DMS79 (cell line): ENCODE measurements around the gene PPY.
"Not testable (repeated sequence)": the region's sequence is repeated elsewhere in the genome, so short reads cannot be mapped to it uniquely, and the experiment has no call there.

Experiments
- DNase-seq: peaks from one replicate; lab custom pipeline; 2025; lab: John Stamatoyannopoulos, UW

The PPY gene

DNA sequence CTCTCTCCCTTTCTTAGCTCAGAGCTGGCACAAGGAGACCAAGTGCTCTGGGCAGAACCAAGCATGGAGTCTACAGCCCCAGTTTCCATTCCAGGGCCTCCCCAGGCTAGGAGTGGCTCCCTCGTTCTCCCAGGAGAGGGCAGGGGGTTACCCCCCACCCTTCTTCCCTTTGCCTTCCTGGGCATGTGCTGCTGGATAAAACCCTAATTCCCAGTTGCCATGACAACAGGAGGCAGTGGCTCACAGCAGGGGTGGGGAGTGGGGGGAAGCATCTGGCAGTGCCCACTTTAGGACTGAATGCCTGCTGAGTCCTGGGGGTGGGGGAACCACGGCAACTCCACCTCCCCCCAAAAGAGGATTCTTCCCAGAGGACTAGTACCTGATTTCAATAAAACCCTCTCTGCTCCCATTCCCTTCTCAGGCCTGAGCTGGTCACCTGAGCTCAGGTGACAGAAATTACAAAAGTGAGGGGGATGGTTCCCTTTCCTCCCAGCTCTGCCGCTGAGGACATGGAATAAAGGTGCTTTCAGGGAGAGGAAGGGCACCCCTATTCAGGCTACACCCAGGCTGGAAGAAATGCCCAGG lies 36.8 kb downstream of the PPY start:
- no peak for DNase-seq

DNA sequence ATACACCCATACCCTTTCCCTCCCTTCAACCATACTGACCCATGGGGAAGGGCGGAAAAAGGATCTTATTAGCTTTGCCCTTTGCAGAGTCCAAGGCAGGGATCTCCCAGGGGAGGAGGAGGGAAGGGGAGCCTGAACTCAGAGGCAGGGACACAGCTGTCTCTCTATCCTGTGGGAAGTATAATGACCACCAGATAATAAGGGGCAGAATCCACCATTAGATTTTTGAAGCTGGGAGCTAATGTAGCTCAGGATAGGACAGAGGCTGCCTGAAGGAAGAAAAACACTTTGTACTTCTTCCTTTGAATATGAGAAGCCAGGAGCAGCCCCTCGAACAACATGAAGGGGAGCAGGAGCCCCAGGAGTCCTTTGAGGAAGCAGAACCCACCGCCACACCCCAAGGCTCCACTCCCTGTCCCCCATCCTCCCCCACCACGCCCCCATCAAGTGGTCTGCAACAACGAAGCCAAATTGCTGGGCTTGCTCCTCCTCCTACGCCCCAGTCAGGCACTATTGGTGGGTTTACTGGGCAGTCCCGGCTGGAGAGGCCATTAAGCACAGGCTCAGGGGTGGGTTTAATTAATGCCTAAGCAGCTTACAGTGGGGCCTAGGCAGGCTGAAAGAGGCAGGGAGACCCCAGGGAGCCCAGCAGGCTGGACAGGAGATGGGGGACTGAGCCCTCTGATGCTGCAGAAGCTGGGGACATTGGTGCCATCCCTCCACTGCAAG lies 40.3 kb downstream of the PPY start:
- DNase-seq, result no peak

DNA sequence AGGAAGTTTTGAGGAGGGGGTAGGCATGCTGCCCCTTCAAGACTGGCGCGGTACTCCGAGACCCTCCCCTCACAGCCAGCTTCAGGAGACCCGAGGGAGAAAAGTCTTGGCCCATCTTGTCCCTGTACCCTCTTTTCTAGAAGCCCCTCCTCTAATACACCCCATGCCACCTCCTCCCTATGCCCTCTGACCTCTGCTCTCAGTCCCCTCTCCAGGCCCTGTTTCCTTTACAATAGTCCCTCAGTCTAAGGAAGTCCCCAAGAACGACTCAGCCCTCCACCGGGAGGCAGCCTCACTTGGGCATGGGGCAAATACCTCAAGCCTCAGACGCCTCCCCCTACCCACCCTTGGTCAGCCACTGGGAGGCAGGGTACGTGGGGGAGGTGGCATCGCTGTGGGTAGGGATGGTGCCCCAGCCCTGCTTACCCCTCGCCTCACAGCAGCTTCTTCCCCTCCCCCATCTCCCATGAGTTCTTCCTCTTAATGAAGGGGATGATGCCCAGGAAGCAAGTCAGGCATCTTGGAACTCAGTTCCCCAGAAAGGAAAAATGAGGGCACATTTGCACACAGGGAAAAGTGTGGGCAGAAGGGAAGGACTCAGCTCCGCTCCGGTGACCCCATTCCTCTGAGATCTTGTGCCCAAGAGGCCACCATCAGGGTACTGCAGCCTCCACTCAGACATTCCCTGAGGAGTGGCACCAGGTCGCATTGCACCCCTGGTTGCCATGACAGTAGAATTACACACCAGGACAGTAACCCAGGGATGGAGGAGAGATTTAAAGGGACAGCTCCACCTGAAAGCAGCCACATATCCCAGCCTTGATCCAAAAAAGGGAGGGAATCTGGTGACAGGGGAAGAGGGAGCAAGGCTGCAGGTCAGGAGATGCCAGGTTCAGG lies 41.2 kb downstream of the PPY start:
- DNase-seq, result no peak

DNA sequence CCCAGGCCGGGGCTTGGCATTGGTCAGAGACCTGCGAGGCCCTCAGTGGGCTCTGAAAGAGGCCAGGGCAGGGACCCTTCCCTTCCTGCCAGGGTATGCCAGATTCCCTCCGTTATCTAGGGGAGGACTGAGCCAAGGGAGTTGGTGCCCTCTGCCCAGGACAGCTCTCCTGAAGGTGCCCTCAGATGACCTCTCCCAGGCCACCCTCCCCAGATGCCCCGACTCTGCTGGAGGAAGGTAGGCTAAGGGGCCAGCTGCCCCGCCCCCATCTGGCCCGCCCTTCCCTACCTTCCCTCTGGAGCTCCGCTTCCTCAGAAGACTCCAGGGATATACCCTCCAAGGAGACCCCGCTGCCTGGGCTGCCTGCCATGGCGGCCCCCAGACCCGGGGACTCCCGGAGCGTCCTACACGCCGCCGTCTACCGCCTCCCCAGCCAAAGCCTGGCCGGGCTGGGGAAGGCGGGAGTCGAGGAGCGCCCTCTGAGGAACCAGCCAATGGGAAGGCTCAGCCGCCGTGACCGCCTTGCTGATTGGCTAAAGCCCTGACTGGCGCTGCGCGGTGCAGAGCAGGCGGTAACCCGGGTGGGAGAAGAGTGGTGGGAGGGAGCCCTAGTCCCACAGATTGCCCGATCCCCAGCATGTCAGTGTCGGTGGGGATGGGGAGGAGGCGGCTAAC lies 42.0 kb downstream of the PPY start:
- peak; percentile 54 for DNase-seq

DNA sequence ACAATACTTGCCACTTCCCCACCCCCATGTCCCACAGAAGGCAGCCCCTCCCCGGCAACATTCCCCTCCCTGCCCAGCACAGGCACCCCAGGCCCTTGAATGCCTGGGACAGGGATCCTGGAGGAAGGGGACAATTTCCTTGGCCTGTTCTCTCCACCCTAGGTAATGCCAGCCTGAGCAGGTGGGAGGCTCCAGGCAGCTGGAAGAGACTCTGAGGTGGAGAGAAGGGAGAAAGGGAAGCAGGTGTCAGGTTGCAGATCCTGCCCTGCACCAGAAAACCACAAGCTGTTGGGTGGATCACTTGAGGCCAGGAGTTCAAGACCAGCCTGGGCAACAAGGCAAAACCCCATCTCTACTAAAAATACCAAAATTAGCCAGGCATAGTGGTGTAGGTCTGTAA lies 43.8 kb downstream of the PPY start:
- DNase-seq, result no peak

DNA sequence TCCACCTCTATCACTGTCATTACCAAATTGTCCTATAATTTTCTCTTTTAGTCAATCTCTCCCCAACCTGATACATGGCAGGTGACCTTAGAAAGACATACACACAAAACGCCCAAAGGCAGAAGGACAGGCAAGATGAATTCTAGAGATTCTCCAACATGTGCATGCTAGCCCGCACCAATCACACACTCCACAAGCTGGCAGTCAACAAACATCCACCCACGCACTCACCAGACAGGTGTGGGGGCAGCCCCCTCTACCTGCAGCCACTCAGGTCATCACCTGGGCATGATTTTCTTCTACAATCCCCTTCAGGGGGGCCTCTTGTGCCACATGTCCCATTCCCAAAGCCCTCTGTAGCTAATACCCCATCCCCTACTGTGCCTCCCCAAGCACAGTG lies 44.4 kb downstream of the PPY start:
- no peak for DNase-seq

DNA sequence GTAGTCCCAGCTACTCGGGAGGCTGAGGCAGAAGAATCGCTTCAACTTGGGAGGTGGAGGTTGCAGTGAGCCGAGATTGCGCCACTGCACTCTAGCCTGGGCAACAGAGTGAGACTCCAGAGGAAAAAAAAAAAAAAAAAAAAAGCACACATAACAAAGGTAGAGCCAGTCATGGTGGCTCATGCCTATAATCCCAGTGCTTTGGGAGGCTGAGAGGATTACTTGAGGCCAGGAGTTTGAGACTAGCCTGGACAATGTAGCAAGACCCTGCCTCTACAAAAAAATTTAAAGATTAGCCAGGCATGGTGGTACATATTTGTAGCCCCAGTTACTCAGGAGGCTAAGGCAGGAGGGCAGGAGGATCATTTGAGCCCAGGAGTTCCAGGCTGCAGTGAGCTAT lies 47.8 kb downstream of the PPY start:
- not testable (repeated sequence) for DNase-seq

DNA sequence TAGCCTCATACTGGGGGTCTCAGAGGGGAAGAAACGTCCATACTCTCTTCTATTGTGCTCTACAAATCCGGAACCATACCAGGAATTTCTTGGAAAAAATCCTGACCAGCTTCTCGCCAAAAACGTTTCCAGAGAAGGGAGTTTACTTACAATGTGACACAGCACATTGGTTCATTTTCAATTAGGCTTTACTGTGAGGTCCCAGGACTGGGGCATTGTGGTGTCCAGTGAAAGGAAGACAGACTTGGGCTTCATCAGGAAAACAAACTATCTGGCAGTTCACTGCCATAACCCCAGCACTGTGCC lies 49.7 kb downstream of the PPY start:
- no peak for DNase-seq

DNA sequence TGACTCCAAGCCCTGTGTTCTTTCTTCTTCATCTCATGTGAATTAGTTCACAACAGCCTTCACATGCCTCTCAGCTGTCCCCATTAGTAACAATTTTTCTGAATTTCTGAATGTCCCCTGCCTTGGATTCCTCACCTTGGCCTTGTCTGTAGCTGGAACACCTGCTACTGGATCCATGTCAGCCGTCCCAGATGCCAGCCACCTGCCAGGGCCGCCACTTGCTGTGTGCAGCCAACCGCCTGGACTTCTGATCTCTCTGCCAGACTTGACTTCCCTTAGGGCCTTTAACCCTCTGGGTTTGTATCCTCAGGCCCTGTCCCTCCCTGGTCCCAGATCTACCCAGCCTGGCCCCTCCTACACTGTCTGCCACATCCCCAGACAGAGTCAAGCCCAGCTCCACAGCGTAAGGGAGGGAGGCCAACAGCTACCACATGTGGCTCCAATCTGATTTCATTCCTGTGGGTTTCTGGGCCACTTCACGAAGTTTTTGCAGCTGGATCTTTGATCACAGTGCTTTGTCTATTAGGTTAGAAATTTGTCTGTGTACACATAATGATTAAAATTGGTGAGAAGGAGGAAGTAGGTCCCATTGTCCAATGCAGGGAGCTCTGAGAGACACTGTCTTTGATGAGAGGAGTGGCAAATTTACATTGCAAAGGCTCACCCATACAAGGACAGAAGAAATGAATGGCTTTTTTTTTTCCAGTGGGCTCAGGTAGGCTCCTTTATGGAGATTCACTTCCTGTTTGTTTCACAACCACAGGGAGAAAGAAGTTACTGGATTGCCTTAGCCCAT lies 50.2 kb downstream of the PPY start:
- no peak for DNase-seq
